Adrenal gland (tissue), 12 donors: ENCODE results near the gene MRFAP1L1. TPM values are rescaled to one million over a fixed set of nuclear protein-coding genes. Genes with fewer than 3 reads are reported as not detected.

Experiments
- DNase-seq, 7 donors: peaks; one replicate each; pipeline ENCODE4 v3.0.0-alpha.2; 2019 to 2020
- H3K27ac ChIP-seq, 5 donors: fragments of 200-600 bp; sonication (generic) in 4 of 5; 1 replicate in 3 of 5; 2 replicates in 2 of 5; pipeline versions ENCODE4 v1.5.1 to v1.8.0; 2016 to 2020; ENCODE audit warnings: mild to moderate bottlenecking in 1 of 5
- H3K27me3 ChIP-seq: fragments of 200-600 bp; 2 replicates; pipeline ENCODE4 v1.8.0; 2021
- H3K36me3 ChIP-seq, 2 donors: fragments of 200-600 bp; replicated peaks in 1 of 2; 1 replicate in 1 of 2; 2 replicates in 1 of 2; pipeline versions ENCODE4 v1.5.1 to v1.8.0; 2018 to 2022
- H3K4me1 ChIP-seq, 2 donors: fragments of 200-600 bp; replicated peaks in 1 of 2; 1 replicate in 1 of 2; 2 replicates in 1 of 2; pipeline versions ENCODE4 v1.5.1 to v1.8.0; 2018 to 2021
- H3K4me3 ChIP-seq, 4 donors: fragments of 200-600 bp; sonication (generic) in 3 of 4; one replicate each; pipeline ENCODE4 v1.5.1; 2016 to 2018
- H3K9me3 ChIP-seq, 3 donors: fragments of 200-600 bp; sonication (generic) in 1 of 3; replicated peaks in 1 of 3; 1 replicate in 2 of 3; 2 replicates in 1 of 3; pipeline versions ENCODE4 v1.5.1 to v1.8.0; 2016 to 2021
- POLR2A ChIP-seq, 2 donors: fragments of 450-650 bp; IDR thresholded peaks; one replicate each; pipeline ENCODE4 v1.6.1; 2017; ENCODE audit warnings: antibody characterized with exemption in 2 of 2, mild to moderate bottlenecking in 2 of 2, moderate library complexity in 1 of 2
- WGBS, 4 donors: extraction: QIAGEN DNeasy Blood & Tissue Kit in 2 of 4; methylation state at CpG; one replicate each; pipeline versions ENCODE4 v1.1.5 to v1.1.7; 2013 to 2017; 5-methylcytosine and 5-hydroxymethylcytosine counted together
- intact Hi-C, 2 donors: fragments of 100-400 bp; cut with DNase I; formaldehyde crosslinking; loops; one replicate each; pipeline versions ENCODE4 v1.14.1 to v1.15.0; 2022 to 2023
- polyA plus RNA-seq, 3 donors: library from polyadenylated mRNA; stranded (reverse); fragments of 200-250 nt in 2 of 3; fragments of 350-450 nt in 1 of 3; fragmentation: Illumina TruSeq in 1 of 3; extraction: RNeasy Lipid Tissue Mini Kit (QIAGEN cat#74804) in 1 of 3; gene quantifications; one replicate each; pipeline ENCODE4 v1.2.3, GENCODE V29; 2013 to 2014
- total RNA-seq, 9 donors: library from RNA; depleted of rRNA in 4 of 9; stranded (reverse); fragments of >200 nt in 4 of 9; fragments of 120-200 nt in 1 of 9; fragmentation: NEBNext Ultra II Directional in 1 of 9; extraction: Animal tissue kit (Norgen Biotek cat#: 25700) in 1 of 9; gene quantifications; one replicate each; pipeline versions ENCODE4 v1.1.0 to v1.2.4, GENCODE V29; 2013 to 2023
- TF ChIP-seq, protein P1 (sequence below), 6 experiments: fragments of 450-650 bp in 4 of 6; fragments of 200-600 bp in 2 of 6; sonication (generic) in 1 of 6; IDR thresholded peaks; 1 replicate in 5 of 6; 2 replicates in 1 of 6; pipeline versions ENCODE4 v1.5.1 to v1.8.0; 2016 to 2021; ENCODE audit warnings: antibody characterized with exemption in 6 of 6, mild to moderate bottlenecking in 2 of 6, moderate library complexity in 1 of 6
- donor health status: healthy with polysubstance abuse.
- donor health status: Bipolar disorder and iron deficiency.
- donor health status: DM: yes; HTN: yes; CAD: no.
- donor health status: DM: no; HTN: no; CAD: no.
- donor health status: DM: no; HTN: no; CAD: no.
- donor health status: DM: yes; HTN: yes; CAD: no.

The MRFAP1L1 gene
- total and polyA plus RNA-seq, 12 donors, result 53.0 to 100 (median 63.2) TPM

DNA sequence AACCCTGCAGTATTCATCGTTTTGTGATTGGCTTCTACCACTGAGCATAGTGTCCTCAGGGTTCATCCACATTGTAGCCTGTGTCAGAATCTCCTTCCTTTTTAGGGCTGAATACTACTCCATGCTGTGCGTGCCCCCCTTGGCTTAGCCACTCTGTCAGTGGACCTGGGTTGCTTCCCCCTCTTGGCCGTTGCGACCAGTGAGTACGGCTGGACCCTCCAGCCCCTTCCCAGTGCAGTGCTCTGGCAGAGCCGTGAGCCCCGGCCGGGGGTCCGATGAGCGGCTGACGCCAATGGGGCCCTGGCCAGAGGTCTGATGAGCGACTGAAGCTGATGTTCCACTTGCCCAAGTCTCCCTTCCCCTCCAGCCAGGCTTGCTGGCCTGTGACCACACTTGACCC, 13.2 kb upstream of the MRFAP1L1 start:
- WGBS, 4 donors, result 88 to 98% (median 94%) methylated on average over 5 to 12 of the region's 12 CpGs
- intact Hi-C loops, result loop anchor here (5.0 to 10.0 kb wide), 3 partner anchors 52 to 354 kb away; no protein-coding TSS in a partner anchor
- Histone ChIP-seq H3K27ac (no peak overlapping the region), H3K27me3 (no peaks in the 10 kb centered on the region), H3K4me3 (no peak overlapping the region), H3K36me3 (no peaks in the 10 kb centered on the region), H3K9me3 (no peaks in the 10 kb centered on the region), H3K4me1 (peaks cover 4 to 17% of the 10 kb centered on the region in 2 donors)
- TF ChIP-seq POLR2A (IDR thresholded peaks at IDR 0.05), result no peak
- TF ChIP-seq, protein P1, sequence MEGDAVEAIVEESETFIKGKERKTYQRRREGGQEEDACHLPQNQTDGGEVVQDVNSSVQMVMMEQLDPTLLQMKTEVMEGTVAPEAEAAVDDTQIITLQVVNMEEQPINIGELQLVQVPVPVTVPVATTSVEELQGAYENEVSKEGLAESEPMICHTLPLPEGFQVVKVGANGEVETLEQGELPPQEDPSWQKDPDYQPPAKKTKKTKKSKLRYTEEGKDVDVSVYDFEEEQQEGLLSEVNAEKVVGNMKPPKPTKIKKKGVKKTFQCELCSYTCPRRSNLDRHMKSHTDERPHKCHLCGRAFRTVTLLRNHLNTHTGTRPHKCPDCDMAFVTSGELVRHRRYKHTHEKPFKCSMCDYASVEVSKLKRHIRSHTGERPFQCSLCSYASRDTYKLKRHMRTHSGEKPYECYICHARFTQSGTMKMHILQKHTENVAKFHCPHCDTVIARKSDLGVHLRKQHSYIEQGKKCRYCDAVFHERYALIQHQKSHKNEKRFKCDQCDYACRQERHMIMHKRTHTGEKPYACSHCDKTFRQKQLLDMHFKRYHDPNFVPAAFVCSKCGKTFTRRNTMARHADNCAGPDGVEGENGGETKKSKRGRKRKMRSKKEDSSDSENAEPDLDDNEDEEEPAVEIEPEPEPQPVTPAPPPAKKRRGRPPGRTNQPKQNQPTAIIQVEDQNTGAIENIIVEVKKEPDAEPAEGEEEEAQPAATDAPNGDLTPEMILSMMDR (IDR thresholded peaks at IDR 0.05), result no peak
- peak in 2 of 7 donors; percentile 19 to 39 for DNase-seq

DNA sequence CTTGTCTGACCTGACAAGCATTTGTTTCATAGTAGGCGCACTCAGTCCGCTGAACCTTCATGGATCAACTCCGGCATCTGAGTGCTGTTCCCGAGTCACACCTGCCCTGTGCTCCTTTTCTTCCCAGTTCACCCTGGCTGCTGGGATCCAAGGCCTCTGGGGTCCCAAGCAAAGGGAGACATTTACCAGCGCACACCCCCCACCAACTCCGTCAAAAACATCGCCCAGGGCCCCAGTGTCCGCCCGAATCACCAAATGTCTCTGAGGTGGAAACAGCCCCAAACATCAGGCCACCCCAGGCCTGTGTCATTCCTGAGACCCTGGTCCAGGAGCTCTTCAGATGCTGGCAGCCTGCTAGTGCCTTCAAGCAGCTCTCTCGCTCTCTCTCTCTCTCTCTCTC, 11.5 kb upstream of the MRFAP1L1 start:
- 93 to 97% (median 95%) methylated on average over 10 of the region's 10 CpGs for WGBS, 4 donors
- no peak overlapping the region for H3K27ac ChIP-seq
- no peaks in the 10 kb centered on the region for H3K9me3 ChIP-seq
- peaks cover 4 to 27% of the 10 kb centered on the region in 2 donors for H3K4me1 ChIP-seq
- H3K4me3 ChIP-seq, result no peak overlapping the region
- no peak for TF ChIP-seq POLR2A (IDR thresholded peaks at IDR 0.05)
- TF ChIP-seq, protein P1 (IDR thresholded peaks at IDR 0.05), result no peak
- intact Hi-C loops, result loop anchor here (2.0 to 10.0 kb wide), 4 partner anchors 54 to 356 kb away; no protein-coding TSS in a partner anchor
- H3K27me3 ChIP-seq, result no peaks in the 10 kb centered on the region
- DNase-seq, result peak in 1 of 7 donors; percentile 37
- H3K36me3 ChIP-seq, result no peaks in the 10 kb centered on the region

DNA sequence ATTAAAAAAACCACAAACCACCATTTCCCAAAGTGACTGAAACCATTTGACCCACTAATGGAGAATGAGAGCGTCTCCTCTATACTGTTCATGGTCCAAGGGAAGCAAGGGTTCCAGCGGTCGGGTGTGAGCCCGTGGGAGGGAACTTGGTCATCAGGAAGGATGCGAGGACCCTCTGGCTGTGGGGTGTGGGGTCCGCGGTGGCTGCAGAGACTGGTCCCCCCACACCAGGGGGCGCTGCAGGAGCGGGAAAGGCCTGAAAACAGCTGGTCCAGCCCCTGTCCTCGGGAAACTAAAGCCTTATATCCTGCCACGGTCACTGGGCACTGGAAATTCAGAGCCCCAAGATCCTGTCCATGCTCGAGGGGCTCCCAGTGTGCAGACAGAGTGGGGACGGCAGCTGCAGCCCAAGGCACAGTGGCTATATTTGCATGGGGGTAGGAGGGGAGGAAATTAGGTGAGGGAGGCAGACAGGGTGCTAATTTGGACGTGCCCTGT, 10.6 kb upstream of the MRFAP1L1 start:
- H3K36me3 ChIP-seq, result no peaks in the 10 kb centered on the region
- TF ChIP-seq, protein P1 (IDR thresholded peaks at IDR 0.05), result peak; percentile 91 to 99 (median 96)
- TF ChIP-seq POLR2A (IDR thresholded peaks at IDR 0.05), result no peak
- peaks cover 4 to 27% of the 10 kb centered on the region in 2 donors for H3K4me1 ChIP-seq
- WGBS, 4 donors, result 3 to 15% (median 7%) methylated on average over 5 to 14 of the region's 14 CpGs
- intact Hi-C loops, result loop anchor here (2.0 to 10.0 kb wide), 4 partner anchors 55 to 357 kb away; no protein-coding TSS in a partner anchor
- no peaks in the 10 kb centered on the region for H3K9me3 ChIP-seq
- H3K27ac ChIP-seq, result no peak overlapping the region
- no peaks in the 10 kb centered on the region for H3K27me3 ChIP-seq
- DNase-seq, result peak; percentile 75 to 89 (median 88)
- no peak overlapping the region for H3K4me3 ChIP-seq

DNA sequence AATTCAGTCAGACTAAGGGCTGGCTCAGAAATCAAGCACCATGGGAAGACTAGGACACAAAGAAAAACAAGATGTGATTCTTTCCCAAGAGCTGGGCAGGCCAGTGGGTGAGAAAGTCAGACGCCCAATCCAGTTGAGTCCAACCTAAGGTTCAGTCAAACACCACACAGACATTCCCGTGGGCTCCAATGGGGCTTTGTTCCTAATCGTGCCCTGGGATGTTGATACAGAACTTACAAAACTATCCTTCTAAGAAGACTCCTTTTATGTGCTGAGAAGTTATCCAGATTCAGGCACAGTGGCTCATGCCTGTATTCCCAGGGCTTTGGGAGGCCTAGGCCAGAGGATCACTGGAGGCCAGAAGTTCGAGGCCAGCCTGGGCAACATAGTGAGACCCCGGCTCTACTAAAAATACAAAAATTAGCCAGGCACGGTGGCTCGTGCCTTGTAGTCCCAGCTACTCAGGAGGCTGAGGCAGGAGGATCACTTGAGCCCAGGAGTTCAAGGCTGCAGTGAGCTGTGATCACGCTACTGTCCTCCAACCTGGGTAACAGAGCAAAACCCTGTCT, 10.0 kb upstream of the MRFAP1L1 start:
- TF ChIP-seq POLR2A (IDR thresholded peaks at IDR 0.05), result no peak
- TF ChIP-seq, protein P1 (IDR thresholded peaks at IDR 0.05), result no peak
- no peaks in the 10 kb centered on the region for H3K9me3 ChIP-seq
- H3K36me3 ChIP-seq, result no peaks in the 10 kb centered on the region
- H3K4me1 ChIP-seq, result peaks cover 2 to 22% of the 10 kb centered on the region in 2 donors
- 61 to 73% (median 65%) methylated on average over 8 of the region's 8 CpGs for WGBS, 4 donors
- no peak overlapping the region for H3K4me3 ChIP-seq
- DNase-seq, result peak in 1 of 7 donors; percentile 49
- no peak overlapping the region for H3K27ac ChIP-seq
- no peaks in the 10 kb centered on the region for H3K27me3 ChIP-seq
- intact Hi-C loops, result loop anchor here (2.0 to 10.0 kb wide), 5 partner anchors 55 to 358 kb away; partner anchors contain the start of gene GRPEL1 (in 1 of the 2)
